HEK293 (cell line): ENCODE data around the gene ZNF665.

Source experiments
- CTCF ChIA-PET: fragments of 350-600 bp; formaldehyde crosslinking; extraction: SDS; loops from one replicate; lab custom pipeline; 2021; ENCODE audit warnings: antibody characterized with exemption; lab: Yijun Ruan, JAX
- POLR2A ChIA-PET: fragments of 300-600 bp; formaldehyde crosslinking; extraction: SDS; loops from one replicate; lab custom pipeline; 2020; ENCODE audit warnings: antibody characterized with exemption, inconsistent platforms; lab: Yijun Ruan, JAX
- H3K27ac ChIP-seq: fragments of 200-500 bp; sonication (Bioruptor generic); 2 replicates; pipeline ENCODE4 v1.5.1; 2014; ENCODE audit warnings: low read depth, low read length, control low read depth, inconsistent platforms; ENCODE audit errors: extremely low read depth
- H3K36me3 ChIP-seq, 2 experiments: fragments of 200-500 bp in 1 of 2; sonication (Bioruptor generic) in 1 of 2; 1 replicate in 1 of 2; 2 replicates in 1 of 2; pipeline ENCODE4 v1.5.1; 2014 to 2017; ENCODE audit warnings: inconsistent platforms in 2 of 2, low read length in 2 of 2; ENCODE audit not compliant: control insufficient read depth in 2 of 2, insufficient read depth in 1 of 2
- H3K4me1 ChIP-seq: fragments of 200-500 bp; sonication (Bioruptor generic); 2 replicates; pipeline ENCODE4 v1.5.1; 2014; ENCODE audit warnings: mild to moderate bottlenecking, low read length, inconsistent platforms; ENCODE audit not compliant: control insufficient read depth, insufficient read depth
- H3K4me3 ChIP-seq: 2 replicates; pipeline ENCODE4 v1.5.1; 2011; ENCODE audit warnings: low read depth, mild to moderate bottlenecking, control low read depth, low read length, moderate library complexity
- H3K9me3 ChIP-seq: fragments of 200-500 bp; sonication (Bioruptor generic); 2 replicates; pipeline ENCODE4 v1.5.1; 2014; ENCODE audit warnings: low read depth, low read length, inconsistent platforms; ENCODE audit not compliant: control insufficient read depth, insufficient read depth
- BCL11B ChIP-seq: fragments of 450-650 bp; formaldehyde crosslinking; IDR thresholded peaks from 2 replicates; pipeline ENCODE4 v1.5.1; 2016; ENCODE audit warnings: low read depth, missing biosample characterization, missing genetic modification characterization
- ELK4 ChIP-seq: IDR thresholded peaks from 2 replicates; pipeline ENCODE4 v1.6.1; 2011; ENCODE audit warnings: mild to moderate bottlenecking, low read depth, low read length, borderline replicate concordance
- KLF8 ChIP-seq: fragments of 450-650 bp; formaldehyde crosslinking; IDR thresholded peaks from 2 replicates; pipeline ENCODE4 v1.5.1; 2016; ENCODE audit warnings: missing biosample characterization, missing genetic modification characterization
- MZF1 ChIP-seq: fragments of 450-650 bp; formaldehyde crosslinking; IDR thresholded peaks from 2 replicates; pipeline ENCODE4 v1.5.1; 2017; ENCODE audit warnings: missing biosample characterization, missing genetic modification characterization, borderline replicate concordance
- ZBTB21 ChIP-seq: fragments of 450-650 bp; formaldehyde crosslinking; IDR thresholded peaks from 2 replicates; pipeline ENCODE4 v1.5.1; 2017; ENCODE audit warnings: missing biosample characterization, missing genetic modification characterization
- ZEB2 ChIP-seq: fragments of 450-650 bp; formaldehyde crosslinking; IDR thresholded peaks from 2 replicates; pipeline ENCODE4 v1.5.1; 2016; ENCODE audit warnings: missing biosample characterization, missing genetic modification characterization
- ZNF10 ChIP-seq: fragments of 450-650 bp; formaldehyde crosslinking; IDR thresholded peaks from 2 replicates; pipeline ENCODE4 v1.5.1; 2017; ENCODE audit warnings: missing biosample characterization, missing genetic modification characterization
- ZNF132 ChIP-seq: fragments of 450-650 bp; formaldehyde crosslinking; IDR thresholded peaks from 2 replicates; pipeline ENCODE4 v1.5.1; 2017; ENCODE audit warnings: missing biosample characterization, missing genetic modification characterization, borderline replicate concordance
- ZNF175 ChIP-seq: fragments of 450-650 bp; formaldehyde crosslinking; IDR thresholded peaks from 2 replicates; pipeline ENCODE4 v1.5.1; 2016; ENCODE audit warnings: missing biosample characterization, missing genetic modification characterization
- ZNF24 ChIP-seq: fragments of 450-650 bp; formaldehyde crosslinking; IDR thresholded peaks from 2 replicates; pipeline ENCODE4 v1.5.1; 2016; ENCODE audit warnings: missing biosample characterization, missing genetic modification characterization
- ZNF266 ChIP-seq: fragments of 450-650 bp; formaldehyde crosslinking; IDR thresholded peaks from 2 replicates; pipeline ENCODE4 v1.5.1; 2016; ENCODE audit warnings: missing biosample characterization, missing genetic modification characterization, low read depth
- ZNF544 ChIP-seq: fragments of 450-650 bp; formaldehyde crosslinking; IDR thresholded peaks from 2 replicates; pipeline ENCODE4 v1.5.0; 2017; ENCODE audit warnings: missing biosample characterization, missing genetic modification characterization
- ZNF549 ChIP-seq: fragments of 450-650 bp; IDR thresholded peaks from 2 replicates; pipeline ENCODE4 v1.5.1; 2018; ENCODE audit warnings: missing biosample characterization, missing genetic modification characterization, mild to moderate bottlenecking, inconsistent platforms, moderate library complexity
- ZNF621 ChIP-seq: fragments of 450-650 bp; formaldehyde crosslinking; IDR thresholded peaks from 2 replicates; pipeline ENCODE4 v1.5.1; 2017; ENCODE audit warnings: missing biosample characterization, missing genetic modification characterization
- ZNF670 ChIP-seq: fragments of 450-650 bp; formaldehyde crosslinking; IDR thresholded peaks from 2 replicates; pipeline ENCODE4 v1.5.1; 2016; ENCODE audit warnings: missing biosample characterization, missing genetic modification characterization, low read depth
- ZNF677 ChIP-seq: fragments of 450-650 bp; IDR thresholded peaks from 2 replicates; pipeline ENCODE4 v1.5.0; 2018; ENCODE audit warnings: missing biosample characterization, mild to moderate bottlenecking, missing genetic modification characterization, moderate library complexity
- ZNF692 ChIP-seq: fragments of 450-650 bp; formaldehyde crosslinking; IDR thresholded peaks from 2 replicates; pipeline ENCODE4 v1.5.1; 2016; ENCODE audit warnings: missing biosample characterization, missing genetic modification characterization
- ZNF777 ChIP-seq: fragments of 450-650 bp; formaldehyde crosslinking; IDR thresholded peaks from 2 replicates; pipeline ENCODE4 v1.5.1; 2017; ENCODE audit warnings: missing biosample characterization, missing genetic modification characterization, borderline replicate concordance
- TF ChIP-seq, protein P1 (sequence below): fragments of 450-650 bp; formaldehyde crosslinking; IDR thresholded peaks from 2 replicates; pipeline ENCODE4 v1.5.1; 2016; ENCODE audit warnings: missing biosample characterization, missing genetic modification characterization
- TF ChIP-seq, protein P2 (sequence below): fragments of 450-650 bp; formaldehyde crosslinking; IDR thresholded peaks from 2 replicates; pipeline ENCODE4 v1.5.1; 2016; ENCODE audit warnings: missing biosample characterization, missing genetic modification characterization, low read depth
- TF ChIP-seq, protein P3 (sequence below): fragments of 450-650 bp; formaldehyde crosslinking; IDR thresholded peaks from 2 replicates; pipeline ENCODE4 v1.5.1; 2016; ENCODE audit warnings: missing biosample characterization, missing genetic modification characterization
- TF ChIP-seq, protein P4 (sequence below): fragments of 450-650 bp; formaldehyde crosslinking; IDR thresholded peaks from 2 replicates; pipeline ENCODE4 v1.5.1; 2017; ENCODE audit warnings: missing biosample characterization, mild to moderate bottlenecking, missing genetic modification characterization, moderate library complexity
- TF ChIP-seq, protein P5 (sequence below): fragments of 450-650 bp; formaldehyde crosslinking; IDR thresholded peaks from 2 replicates; pipeline ENCODE4 v1.5.1; 2016; ENCODE audit warnings: missing biosample characterization, missing genetic modification characterization

Gene ZNF665

GRCh38 chr19:53157626-53158025 is 35.5 kb downstream of the ZNF665 start (continued):
- TF ChIP-seq, protein P1, sequence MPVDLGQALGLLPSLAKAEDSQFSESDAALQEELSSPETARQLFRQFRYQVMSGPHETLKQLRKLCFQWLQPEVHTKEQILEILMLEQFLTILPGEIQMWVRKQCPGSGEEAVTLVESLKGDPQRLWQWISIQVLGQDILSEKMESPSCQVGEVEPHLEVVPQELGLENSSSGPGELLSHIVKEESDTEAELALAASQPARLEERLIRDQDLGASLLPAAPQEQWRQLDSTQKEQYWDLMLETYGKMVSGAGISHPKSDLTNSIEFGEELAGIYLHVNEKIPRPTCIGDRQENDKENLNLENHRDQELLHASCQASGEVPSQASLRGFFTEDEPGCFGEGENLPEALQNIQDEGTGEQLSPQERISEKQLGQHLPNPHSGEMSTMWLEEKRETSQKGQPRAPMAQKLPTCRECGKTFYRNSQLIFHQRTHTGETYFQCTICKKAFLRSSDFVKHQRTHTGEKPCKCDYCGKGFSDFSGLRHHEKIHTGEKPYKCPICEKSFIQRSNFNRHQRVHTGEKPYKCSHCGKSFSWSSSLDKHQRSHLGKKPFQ (tag by site-specific recombination) = no peak
- no peak for TF ChIP-seq ZNF670 (tag by site-specific recombination)
- no peak for TF ChIP-seq MZF1 (tag by site-specific recombination)
- no peak for TF ChIP-seq ZNF132 (tag by site-specific recombination)
- no peak for TF ChIP-seq KLF8 (tag by site-specific recombination)
- no peak for TF ChIP-seq ZNF10 (tag by site-specific recombination)

GRCh38 chr19:53156850-53157249 is 36.3 kb downstream of the ZNF665 start:
- POLR2A ChIA-PET = no interaction called here
- no peaks in the 10 kb centered on the region for H3K4me1 ChIP-seq
- TF ChIP-seq, protein P2, sequence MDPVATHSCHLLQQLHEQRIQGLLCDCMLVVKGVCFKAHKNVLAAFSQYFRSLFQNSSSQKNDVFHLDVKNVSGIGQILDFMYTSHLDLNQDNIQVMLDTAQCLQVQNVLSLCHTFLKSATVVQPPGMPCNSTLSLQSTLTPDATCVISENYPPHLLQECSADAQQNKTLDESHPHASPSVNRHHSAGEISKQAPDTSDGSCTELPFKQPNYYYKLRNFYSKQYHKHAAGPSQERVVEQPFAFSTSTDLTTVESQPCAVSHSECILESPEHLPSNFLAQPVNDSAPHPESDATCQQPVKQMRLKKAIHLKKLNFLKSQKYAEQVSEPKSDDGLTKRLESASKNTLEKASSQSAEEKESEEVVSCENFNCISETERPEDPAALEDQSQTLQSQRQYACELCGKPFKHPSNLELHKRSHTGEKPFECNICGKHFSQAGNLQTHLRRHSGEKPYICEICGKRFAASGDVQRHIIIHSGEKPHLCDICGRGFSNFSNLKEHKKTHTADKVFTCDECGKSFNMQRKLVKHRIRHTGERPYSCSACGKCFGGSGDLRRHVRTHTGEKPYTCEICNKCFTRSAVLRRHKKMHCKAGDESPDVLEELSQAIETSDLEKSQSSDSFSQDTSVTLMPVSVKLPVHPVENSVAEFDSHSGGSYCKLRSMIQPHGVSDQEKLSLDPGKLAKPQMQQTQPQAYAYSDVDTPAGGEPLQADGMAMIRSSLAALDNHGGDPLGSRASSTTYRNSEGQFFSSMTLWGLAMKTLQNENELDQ (tag by site-specific recombination) = no peak
- TF ChIP-seq ZNF175 (tag by site-specific recombination) = no peak
- TF ChIP-seq ZNF549 = no peak
- no peak for TF ChIP-seq ZNF266 (tag by site-specific recombination)
- TF ChIP-seq ZBTB21 (tag by site-specific recombination) = no peak
- TF ChIP-seq ZNF677 (tag by site-specific recombination) = no peak
- TF ChIP-seq ZNF692 (tag by site-specific recombination) = no peak
- TF ChIP-seq ZNF544 = no peak
- TF ChIP-seq, protein P3, sequence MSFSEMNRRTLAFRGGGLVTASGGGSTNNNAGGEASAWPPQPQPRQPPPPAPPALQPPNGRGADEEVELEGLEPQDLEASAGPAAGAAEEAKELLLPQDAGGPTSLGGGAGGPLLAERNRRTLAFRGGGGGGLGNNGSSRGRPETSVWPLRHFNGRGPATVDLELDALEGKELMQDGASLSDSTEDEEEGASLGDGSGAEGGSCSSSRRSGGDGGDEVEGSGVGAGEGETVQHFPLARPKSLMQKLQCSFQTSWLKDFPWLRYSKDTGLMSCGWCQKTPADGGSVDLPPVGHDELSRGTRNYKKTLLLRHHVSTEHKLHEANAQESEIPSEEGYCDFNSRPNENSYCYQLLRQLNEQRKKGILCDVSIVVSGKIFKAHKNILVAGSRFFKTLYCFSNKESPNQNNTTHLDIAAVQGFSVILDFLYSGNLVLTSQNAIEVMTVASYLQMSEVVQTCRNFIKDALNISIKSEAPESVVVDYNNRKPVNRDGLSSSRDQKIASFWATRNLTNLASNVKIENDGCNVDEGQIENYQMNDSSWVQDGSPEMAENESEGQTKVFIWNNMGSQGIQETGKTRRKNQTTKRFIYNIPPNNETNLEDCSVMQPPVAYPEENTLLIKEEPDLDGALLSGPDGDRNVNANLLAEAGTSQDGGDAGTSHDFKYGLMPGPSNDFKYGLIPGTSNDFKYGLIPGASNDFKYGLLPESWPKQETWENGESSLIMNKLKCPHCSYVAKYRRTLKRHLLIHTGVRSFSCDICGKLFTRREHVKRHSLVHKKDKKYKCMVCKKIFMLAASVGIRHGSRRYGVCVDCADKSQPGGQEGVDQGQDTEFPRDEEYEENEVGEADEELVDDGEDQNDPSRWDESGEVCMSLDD (tag by site-specific recombination) = no peak
- no peak for TF ChIP-seq ELK4
- no peak for TF ChIP-seq ZNF777
- TF ChIP-seq, protein P4, sequence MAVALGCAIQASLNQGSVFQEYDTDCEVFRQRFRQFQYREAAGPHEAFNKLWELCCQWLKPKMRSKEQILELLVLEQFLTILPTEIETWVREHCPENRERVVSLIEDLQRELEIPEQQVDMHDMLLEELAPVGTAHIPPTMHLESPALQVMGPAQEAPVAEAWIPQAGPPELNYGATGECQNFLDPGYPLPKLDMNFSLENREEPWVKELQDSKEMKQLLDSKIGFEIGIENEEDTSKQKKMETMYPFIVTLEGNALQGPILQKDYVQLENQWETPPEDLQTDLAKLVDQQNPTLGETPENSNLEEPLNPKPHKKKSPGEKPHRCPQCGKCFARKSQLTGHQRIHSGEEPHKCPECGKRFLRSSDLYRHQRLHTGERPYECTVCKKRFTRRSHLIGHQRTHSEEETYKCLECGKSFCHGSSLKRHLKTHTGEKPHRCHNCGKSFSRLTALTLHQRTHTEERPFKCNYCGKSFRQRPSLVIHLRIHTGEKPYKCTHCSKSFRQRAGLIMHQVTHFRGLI (tag by site-specific recombination) = no peak
- no peak for TF ChIP-seq ZNF621 (tag by site-specific recombination)
- no peak for TF ChIP-seq ZNF24 (tag by site-specific recombination)
- TF ChIP-seq, protein P5, sequence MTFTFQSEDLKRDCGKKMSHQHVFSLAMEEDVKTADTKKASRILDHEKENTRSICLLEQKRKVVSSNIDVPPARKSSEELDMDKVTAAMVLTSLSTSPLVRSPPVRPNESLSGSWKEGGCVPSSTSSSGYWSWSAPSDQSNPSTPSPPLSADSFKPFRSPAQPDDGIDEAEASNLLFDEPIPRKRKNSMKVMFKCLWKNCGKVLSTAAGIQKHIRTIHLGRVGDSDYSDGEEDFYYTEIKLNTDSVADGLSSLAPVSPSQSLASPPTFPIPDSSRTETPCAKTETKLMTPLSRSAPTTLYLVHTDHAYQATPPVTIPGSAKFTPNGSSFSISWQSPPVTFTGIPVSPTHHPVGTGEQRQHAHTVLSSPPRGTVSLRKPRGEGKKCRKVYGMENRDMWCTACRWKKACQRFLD (tag by site-specific recombination) = no peak
- no peak for TF ChIP-seq ZEB2
- no peak for TF ChIP-seq BCL11B (tag by site-specific recombination)
- no peaks in the 10 kb centered on the region for H3K36me3 ChIP-seq
- H3K4me3 ChIP-seq = no peak overlapping the region
- no peaks in the 10 kb centered on the region for H3K9me3 ChIP-seq
- CTCF ChIA-PET = no interaction called here
- no peak overlapping the region for H3K27ac ChIP-seq
